Measurements from ENCODE around the gene PDZK1IP1.

PDZK1IP1 gene, protein sequence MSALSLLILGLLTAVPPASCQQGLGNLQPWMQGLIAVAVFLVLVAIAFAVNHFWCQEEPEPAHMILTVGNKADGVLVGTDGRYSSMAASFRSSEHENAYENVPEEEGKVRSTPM

DNA sequence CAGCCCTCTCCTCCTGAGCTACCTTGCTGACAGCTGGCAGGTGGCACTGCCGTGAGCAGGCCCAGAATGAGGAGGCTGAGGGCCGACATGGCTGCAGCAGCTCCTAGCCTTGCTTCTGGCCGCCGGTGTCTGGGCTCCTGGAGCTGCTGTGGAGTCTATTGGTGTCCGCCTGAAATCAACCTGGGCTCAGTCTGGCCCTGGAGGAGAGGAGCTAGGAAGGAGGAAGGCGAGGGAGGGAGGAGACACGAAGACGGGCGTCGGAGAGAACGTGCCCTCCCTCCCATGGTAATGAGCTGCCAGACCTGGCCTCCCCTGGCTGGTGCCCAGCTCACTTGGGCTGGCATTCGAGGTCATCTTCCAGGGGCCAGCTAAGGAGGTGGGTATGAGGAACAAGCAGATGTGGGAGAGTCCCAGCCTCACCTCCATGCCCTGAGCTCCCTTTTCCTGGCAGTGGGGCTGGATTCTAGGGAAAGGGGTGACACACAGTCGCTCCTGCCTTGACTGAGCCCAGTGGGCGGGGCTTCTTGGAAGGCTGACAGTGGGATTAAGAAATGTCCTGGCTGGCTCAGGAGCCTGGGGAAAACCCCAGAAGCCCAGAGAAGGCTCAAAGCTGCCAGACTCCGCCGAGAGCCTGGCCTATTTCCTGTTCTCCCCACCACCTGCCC lies at the start of gene PDZK1IP1:
TSS of gene PDZK1IP1 (minus strand) at position 193 of the 665 bp plus-strand sequence. CDS start at position 89, 104 bp downstream.
- peak; percentile 73 for DNase-seq

DNA sequence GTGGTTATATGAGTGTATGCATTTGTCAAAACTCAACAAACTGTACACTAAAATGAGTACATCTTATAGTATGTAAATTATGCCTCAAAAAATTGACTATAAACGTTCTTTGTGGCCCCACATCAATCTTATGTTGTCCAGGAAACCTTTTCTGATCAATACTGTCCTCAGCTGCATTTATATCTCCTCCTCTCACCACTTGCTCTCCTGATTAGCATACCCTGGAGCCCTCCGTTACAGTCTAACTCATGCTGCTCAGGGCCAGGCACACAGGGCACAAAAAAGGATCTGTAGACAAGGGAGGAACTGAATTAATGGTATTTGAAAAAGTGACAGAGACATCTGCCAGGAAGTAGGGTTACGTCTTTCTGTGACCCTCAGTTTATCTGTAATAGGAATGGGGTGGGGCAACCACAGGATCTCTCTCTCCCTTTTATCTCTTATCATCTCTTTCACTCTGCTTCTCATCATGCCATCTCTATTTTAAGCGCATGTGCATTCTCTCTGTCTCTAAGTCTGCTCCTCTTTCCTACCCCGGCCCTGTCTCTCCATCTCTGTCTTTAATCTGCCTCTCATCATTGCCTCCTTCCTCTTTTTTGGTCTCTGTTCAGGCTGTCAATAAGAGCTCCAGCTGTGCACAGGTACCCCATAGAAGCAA lies 49.2 kb upstream of the PDZK1IP1 start:
- no peak for DNase-seq

DNA sequence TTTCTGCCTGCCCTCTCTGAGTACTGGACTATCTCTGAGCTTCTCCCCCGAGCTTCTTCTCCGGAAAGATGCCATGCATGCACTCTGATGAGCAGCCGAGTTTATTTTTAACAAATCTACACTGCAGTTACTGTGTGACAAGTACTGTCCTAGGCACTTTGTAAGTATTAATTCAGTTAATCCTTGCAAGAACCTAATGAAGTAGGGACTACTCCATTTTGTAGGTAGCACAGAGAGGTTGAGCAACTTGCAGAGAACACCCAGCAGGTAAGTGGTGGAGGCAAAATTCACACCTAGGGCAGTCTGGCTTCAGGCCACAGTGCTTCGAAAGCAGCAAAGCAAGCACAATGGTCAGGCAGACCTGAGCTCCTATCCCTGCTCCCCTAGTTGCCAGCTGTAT lies 46.0 kb upstream of the PDZK1IP1 start:
- DNase-seq: no peak

DNA sequence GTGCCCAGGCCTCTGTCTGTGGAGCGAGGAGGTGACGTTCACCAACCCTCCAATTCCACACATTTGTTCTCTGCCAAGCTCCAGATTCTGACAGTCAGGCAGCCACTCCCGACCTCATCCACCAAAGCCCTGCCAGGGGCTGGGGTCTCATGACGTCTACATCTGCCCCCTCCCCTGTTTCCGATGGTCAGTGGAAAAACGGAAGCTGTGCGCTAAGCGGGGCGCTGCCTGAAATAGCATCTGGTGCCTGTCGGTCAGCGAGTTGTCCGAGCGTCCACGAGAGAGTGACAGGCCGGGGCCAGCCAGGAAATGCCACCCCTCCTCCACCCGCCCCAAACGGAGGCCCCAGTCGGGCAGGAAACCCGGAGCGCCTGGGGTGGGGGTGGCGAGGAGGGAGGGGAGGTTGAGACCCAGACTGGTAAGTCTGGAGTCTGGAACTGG lies 45.4 kb upstream of the PDZK1IP1 start:
- DNase-seq: no peak

DNA sequence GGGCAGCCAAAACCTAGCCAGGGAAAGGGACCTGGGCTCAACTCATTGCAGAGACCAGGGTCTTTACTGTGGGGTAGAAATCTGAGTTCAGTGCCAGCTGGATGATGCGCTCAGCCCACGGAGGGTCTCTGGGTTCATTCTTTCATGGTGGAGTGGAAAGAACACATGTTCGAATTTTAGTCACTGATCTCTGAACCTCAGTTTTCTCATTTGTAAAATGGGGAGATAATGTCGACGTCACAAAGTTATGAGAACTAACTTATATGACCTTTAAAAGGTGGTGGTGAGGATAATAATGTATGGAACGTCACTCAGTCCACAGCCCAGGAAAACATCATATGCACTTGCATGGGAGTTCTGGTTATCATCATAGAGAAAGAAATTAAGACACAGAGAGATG lies 43.4 kb upstream of the PDZK1IP1 start:
- DNase-seq: no peak

DNA sequence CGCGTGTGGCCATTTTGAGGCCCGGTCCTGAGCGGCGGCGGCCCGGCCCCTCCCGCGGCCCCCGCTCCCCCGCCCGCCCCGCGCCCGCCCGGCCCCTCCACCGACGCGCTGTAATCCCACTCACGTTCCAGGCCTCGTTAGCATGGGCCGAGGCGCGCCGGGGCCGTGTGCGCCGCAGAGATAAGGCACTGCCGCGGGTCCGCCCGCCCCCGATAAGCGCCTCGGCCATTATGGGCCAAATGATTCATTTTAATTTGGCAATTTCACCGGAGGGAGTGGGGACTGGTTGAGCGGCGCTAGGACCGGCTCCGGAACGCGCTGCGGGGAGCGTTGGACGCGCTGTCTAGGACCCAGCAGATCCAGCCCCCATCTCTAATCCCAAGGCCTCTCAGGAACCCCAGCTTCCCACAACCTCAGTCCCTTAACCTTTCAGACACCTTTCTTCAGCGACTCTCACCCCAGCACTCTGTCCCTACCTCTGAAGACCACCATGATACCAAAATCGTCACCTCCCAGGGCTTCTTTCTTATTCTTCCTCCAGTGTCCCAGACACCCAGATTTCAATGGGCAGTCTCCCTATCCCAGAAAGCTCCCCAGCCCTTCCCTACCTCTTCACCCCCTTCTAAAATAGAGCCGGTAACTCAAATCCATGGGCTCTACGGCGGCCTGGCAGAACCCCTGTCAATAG lies 42.5 kb upstream of the PDZK1IP1 start, which contains the start of gene TAL1:
TSS of gene TAL1 (minus strand) at position 39 of the 688 bp plus-strand sequence. CDS start 6,337 bp downstream, outside the sequence.
- DNase-seq: no peak

DNA sequence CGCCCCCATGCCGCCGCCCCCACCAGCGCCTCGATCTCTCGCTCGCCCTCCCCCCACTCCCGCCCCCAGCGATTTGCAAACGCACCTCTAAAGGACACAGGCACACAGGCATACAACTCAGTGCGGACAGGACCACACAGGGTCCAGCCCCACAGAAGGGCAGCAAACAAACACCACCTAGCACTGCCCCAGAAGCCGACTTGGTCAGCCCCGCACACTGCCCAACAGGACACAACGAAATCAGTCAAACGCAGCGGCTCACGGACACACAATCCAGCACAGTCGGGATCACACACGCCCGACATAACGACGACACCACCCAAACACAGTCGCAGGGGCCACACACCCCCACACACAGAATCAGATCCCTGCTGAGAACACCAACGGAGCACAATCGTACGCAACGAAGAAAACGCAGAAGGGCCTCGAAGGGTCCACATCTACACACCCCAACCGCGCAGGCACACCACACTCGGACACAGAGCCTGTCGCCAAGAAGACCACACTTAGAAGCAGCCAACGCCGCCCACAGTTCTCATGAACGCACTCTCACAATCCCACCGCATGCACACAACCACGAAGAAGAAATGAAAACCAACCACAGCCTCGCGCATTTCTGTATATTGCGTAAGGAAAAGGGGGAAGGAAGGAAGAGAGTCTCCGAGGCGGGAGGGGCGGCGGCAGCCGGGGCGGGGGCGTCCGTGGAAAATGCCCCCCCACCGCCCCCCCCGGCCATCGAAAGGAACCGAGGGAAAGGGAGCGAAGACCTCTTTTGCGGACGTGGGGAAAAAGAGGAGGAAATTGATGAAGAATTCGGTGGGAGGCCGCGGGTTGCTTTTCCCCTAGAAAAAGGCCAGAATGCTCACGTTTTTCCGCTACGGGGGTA lies 41.7 kb upstream of the PDZK1IP1 start:
- DNase-seq: peak; percentile 49

DNA sequence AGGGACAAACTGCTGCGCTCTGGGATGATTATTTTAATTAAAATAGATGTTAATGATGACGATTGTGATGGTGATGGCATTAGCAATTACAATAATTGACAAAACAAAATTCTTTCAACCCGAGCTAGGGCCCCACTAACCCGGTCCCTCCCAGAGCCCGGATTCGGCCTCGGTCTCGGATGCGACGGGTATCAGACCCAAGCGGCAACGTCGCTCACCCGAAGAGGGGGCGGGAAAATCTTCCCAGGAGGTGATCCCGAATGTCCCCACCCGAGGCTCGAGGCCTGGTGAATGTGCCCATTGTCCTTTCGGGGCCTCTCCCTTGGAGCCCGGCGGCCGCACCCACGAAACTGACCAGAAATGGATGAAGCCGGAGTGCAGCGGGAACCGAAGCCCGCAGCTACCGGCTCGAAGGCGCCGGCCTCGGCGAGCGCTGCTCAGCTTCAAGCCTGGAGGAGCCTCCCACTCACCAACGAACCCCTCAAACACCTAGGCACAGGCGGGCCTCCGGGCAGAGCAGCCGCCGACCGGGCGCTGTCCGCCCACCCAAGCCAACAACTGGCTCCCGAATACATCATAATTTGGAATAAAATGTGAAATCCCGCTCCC lies 41.0 kb upstream of the PDZK1IP1 start:
- no peak for DNase-seq

DNA sequence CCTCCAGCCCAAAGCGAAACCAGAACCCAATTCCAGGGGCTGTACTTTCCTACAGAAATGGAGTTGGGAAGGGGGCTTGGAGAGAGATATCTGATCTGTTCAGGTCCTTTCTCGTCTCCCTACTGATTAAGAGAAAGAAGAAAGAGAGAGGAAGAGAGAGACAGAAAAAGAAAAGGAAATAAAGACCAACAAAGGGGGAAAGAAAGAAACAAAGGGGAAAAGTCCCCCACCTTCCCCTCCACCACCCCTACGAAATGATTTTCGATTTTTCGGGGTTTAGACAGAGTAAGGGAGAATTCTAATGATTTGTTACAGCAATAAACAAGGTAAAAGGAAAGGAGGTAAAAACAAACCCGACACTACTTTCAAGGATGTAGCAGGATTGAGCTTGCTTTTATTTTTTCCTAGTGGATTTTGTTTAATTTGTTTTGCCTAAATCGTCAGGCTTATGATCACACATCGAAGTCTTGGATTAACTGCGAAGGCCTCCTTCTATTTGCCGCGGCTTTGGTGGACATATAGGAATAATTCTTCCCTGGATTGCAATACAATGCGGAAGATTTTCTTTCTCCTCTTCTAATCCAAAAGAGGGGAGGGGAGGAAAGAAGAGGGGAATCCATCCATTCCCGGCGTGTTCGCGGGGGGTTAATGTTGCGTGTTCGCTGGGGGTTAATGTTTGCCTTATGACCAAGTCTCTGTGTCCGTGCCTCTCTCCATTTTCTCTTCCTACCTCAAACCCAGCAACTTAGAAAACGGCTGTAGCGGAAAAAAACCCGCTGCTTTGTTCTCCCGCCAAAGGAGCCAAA lies 40.3 kb upstream of the PDZK1IP1 start:
- DNase-seq: no peak

DNA sequence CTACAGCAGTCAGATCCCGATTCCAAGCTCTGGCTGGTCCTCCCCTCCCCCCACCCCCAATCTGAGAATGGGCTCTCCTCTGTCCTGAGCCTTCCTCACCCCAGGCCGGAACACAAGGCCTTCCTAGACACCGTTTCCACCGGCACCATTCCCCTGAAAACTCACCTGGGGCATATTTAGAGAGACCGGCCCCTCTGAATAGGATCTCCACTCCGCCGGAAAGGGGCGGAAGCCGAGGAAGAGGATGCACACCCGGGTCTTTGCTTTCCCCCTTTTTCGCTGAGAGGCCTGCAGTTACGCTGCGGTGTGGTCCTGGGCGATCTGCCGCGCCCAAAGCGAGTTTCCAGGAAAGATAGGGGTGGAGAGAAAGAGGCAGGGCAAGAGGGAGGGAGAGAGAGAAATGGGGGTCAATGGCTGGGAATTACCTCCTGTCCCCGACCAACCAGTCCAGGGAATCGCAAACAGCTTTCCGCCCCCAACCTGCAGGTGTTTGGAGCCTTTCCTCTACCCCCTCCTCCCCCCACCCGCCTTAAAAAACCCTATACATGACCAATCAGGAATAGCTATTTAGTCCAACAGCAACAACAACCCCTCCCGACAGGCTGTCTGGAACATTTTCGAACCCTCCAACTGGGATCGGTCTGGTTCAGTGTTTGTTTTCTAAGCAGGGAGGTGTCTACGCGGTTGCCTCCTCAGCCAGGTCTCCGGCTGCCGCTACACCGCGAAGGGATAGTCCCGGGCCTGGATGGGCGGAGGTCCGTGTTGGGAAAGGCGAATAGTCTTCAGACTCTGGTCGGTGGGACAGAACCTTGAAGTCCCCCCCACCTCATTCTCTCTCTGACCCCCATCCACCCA lies 39.4 kb upstream of the PDZK1IP1 start:
- no peak for DNase-seq

DNA sequence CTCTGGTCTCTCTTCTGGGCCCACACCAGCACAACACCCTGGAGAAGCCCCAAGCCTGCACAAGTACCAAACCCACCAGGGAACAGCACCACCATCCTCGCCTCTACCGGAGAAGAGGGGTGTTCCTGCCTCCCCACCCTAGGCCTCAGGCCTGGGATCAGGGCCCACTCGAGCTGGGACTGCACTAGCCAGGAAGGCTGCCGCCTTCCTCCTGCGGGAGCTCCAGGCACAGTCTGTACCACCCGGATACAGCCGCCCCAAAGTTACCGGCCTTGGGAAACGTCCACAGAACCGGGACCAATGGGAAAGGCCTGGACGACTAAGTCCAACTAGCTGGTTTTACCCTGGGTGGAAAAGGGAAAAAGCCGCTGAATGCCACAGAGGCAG lies 38.8 kb upstream of the PDZK1IP1 start:
- DNase-seq: no peak

DNA sequence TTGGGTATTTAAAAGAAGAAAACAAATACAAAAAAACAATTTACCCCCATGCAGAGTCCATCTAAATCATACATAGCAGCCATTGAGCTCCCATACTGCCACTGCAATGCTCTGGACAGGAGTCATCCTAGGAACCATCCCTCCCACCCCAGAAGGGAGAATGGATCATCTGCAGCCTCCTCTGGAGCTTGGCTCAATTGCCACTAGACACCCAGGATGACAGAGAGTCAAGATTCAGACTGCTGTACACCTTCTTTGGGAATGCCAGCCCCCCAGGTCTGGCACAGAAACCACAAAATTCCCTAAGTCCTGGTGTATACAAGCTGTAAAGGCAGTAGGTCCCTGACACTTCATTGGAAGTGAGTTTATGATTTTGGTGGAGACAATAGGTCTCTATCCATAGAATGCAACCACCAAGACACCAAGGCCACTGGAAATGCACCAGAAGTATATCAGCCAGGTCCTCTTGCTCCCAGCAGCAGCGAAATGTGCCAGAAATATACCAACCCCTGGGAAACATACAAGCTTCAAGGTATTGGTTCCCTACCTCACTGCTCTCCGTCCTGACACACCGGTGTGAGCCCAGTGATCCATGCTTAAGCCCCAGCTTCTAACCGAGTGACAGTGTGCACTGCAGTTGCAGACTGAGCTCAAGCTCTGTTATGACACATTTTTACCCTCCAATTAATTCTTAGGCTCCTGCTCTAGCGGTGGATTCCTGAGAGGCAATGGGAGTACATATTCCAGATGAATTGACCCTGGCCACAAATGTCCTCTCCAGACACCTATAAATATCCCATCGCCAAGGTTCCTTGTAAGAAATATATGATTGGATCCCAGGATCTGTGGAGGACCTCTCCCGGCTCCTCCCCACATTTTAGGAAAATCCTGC lies 37.8 kb upstream of the PDZK1IP1 start:
- DNase-seq: no peak

DNA sequence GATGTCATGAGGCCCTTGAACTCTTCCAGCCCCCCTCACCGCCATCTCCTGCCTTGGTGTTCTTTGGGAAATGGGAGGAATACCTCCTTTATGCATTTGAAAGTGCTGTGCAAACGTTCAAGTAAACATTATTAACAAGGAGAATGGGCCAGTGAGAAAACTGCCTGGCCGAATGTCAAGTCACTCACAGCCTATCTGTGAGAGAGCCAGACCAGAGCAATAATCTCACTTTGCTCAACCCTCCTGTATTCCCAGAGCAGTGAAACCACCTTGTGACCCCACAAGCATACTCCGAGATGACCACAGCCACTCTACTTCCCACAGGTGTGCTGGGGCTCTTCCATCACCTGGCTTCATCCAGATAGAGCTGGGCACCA lies 37.0 kb upstream of the PDZK1IP1 start:
- no peak for DNase-seq

DNA sequence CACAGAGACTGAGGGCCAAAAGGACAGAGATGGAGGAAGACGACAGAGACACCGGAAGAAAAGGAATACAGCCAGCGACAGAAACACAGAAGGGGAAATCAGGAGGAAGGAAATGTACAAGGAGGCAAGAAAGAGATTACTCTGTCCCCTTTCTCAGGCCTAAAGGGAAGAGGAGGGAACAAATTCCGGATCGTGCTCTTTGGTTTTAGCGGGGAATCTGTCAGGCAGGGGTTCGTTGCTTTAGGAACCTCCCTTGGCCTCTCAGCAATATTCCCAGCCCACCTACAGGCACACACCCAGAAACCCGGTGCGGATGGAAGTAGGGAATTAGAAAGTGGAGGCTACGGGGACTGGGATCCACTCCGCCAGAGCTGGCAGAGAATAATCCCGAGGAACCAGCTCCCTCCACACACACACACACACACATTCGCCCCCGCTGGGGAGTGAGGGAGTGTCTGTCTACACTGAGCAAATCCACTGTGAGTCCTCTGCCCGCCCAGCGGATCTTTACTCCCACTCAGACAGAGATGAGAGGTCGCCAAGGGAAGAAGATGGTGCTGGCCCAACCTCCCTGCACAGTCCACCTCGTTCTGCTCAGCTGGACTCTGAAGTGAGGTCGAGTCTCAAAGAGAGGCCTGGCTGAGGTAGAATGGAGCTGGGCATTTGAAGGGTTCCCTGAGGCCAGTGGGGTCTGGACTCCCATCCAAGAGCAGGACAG lies 36.4 kb upstream of the PDZK1IP1 start:
- no peak for DNase-seq

DNA sequence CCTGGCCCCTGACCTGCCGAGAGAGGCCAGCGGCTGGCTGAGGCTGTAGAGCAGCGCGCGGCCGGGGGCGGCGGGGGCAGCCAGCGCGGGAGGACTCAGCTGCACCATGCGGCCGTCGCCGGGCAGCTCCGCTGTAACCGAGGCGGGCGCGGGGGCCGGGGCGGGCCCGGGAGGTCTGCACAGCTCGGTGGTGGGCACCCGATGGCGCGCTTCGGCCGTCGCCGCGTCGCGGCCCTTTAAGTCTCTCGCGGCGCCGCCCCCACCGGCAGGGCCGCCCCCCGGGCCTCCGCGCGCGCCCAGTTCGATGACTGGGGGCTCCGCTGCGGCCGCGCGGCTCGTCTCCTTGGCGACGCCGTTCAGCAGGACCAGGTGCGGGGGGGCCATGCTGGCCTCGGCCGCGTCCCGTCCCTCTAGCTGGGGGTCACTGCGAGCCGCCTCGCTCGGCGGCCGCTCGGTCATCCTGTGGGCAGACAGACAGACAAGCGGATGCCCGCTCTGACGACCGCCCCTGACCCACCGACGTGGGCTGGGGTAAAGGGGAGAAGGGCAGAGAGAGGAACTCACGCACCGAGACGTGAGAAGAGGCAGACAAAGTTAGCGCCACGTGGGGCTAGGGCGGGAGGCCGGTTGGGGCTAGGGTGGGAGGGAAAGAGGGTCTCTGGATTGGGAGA lies 35.7 kb upstream of the PDZK1IP1 start:
- DNase-seq: no peak

DNA sequence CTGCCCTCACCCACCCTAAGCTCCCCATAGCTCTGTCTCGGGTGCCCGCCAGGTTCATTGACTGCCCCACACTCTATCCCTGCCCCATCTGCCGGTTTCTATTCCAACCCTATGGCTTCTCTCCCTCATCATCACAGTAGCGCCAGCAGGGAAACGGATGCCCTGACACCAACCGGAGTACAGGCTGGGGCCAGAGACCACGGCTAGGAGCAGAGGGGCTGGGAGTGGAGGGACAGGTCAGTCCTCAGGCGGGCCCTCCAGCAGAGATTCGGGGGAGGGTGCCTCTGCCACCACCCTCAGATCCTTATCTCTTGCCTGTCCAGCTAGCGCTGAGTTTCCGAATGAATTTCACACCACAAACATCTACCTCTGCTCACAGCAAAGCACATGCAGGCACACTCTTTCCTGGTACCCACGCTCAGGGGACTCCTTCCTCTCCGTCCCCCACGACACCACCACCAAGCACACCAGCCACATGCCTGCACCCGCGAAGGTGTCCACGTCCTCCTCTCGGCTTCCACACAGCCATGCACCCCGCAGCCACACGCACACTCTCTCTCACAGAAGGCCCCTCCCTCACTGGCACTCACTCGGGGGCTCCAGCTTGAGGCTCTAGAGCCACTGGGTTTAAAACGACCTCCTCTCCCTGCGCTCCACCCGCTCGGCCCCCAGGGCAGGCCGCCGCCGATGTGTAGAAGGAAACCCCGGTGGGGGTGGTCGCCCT lies 35.0 kb upstream of the PDZK1IP1 start:
- no peak for DNase-seq
